ENCODE measurements around the gene ASB1. TPM values are rescaled to one million over a fixed set of nuclear protein-coding genes. Genes with fewer than 3 reads are reported as not detected.
"Not testable (repeated sequence)": the region's sequence is repeated elsewhere in the genome, so short reads cannot be mapped to it uniquely, and the experiment has no call there.

ASB1 gene
- total and polyA plus RNA-seq, 10 of the 15 experiments (the other 5 are each of a cell fraction or from before 2014, with no cell fraction given): 5.2 to 31.2 (median 25.8) TPM

DNA sequence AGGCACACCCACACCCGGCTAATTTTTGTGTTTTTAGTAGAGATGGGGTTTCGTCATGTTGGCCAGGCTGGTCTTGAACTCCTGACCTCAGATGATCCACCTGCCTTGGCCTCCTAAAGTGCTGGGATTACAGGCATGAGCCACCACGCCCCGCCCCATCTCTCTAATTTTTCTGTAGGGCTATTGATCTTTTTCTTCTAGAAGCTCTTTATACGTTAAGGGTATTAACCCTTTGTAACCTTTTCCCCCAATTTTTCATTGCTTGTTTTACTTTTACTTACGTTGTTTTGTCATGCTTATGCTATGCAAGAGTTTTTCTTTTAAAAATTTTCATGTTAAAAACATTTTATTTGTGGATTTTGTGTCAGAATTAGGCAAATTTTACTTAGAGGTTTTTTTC lies 15.5 kb downstream of the ASB1 start:
- BruUV-seq (replicated peaks); FAIRE-seq: not testable (repeated sequence)
- 78% methylated on average over 6 of the region's 6 CpGs for WGBS (ENCODE audit: insufficient coverage, insufficient replicate concordance, low lambda C conversion rate, missing lambda C conversion rate)

DNA sequence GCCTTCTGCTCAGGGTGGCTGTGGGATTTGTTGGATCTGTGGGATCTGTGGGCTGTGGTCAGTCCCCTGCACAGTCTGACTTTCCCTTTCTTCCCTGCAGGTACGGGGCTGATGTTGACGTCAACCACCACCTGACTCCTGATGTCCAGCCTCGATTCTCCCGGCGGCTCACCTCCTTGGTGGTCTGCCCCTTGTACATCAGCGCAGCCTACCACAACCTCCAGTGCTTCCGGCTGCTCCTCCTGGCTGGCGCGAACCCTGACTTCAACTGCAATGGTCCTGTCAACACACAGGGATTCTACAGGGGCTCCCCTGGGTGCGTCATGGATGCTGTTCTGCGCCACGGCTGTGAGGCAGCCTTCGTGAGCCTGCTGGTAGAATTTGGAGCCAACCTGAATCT lies 17.5 kb downstream of the ASB1 start:
- TF ChIP-seq BMI1 (IDR thresholded peaks at IDR 0.05; ENCODE audit: borderline replicate concordance): no peak
- TF ChIP-seq CREB1 (IDR thresholded peaks at IDR 0.05; ENCODE audit: low read depth): no peak
- TF ChIP-seq, protein P1, sequence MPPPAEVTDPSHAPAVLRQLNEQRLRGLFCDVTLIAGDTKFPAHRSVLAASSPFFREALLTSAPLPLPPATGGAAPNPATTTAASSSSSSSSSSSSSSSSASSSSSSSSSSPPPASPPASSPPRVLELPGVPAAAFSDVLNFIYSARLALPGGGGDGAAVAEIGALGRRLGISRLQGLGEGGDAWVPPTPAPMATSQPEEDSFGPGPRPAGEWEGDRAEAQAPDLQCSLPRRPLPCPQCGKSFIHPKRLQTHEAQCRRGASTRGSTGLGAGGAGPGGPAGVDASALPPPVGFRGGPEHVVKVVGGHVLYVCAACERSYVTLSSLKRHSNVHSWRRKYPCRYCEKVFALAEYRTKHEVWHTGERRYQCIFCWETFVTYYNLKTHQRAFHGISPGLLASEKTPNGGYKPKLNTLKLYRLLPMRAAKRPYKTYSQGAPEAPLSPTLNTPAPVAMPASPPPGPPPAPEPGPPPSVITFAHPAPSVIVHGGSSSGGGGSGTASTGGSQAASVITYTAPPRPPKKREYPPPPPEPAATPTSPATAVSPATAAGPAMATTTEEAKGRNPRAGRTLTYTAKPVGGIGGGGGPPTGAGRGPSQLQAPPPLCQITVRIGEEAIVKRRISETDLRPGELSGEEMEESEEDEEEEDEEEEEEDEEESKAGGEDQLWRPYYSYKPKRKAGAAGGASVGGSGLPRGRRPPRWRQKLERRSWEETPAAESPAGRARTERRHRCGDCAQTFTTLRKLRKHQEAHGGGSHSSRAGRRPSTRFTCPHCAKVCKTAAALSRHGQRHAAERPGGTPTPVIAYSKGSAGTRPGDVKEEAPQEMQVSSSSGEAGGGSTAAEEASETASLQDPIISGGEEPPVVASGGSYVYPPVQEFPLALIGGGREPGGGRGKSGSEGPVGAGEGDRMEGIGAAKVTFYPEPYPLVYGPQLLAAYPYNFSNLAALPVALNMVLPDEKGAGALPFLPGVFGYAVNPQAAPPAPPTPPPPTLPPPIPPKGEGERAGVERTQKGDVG (CRISPR knock-in tag; IDR thresholded peaks at IDR 0.05): no peak
- TF ChIP-seq NBN (IDR thresholded peaks at IDR 0.05): no peak
- TF ChIP-seq HCFC1 (IDR thresholded peaks at IDR 0.05; ENCODE audit: low read length): no peak
- no peak for TF ChIP-seq BHLHE40 (IDR thresholded peaks at IDR 0.05; ENCODE audit: borderline replicate concordance in 1 of 2, low read depth in 2 of 2, low read length in 1 of 2)
- no peak for TF ChIP-seq SIX5 (IDR thresholded peaks at IDR 0.05; ENCODE audit: low read depth, low read length, severe bottlenecking)
- TF ChIP-seq, protein P2, sequence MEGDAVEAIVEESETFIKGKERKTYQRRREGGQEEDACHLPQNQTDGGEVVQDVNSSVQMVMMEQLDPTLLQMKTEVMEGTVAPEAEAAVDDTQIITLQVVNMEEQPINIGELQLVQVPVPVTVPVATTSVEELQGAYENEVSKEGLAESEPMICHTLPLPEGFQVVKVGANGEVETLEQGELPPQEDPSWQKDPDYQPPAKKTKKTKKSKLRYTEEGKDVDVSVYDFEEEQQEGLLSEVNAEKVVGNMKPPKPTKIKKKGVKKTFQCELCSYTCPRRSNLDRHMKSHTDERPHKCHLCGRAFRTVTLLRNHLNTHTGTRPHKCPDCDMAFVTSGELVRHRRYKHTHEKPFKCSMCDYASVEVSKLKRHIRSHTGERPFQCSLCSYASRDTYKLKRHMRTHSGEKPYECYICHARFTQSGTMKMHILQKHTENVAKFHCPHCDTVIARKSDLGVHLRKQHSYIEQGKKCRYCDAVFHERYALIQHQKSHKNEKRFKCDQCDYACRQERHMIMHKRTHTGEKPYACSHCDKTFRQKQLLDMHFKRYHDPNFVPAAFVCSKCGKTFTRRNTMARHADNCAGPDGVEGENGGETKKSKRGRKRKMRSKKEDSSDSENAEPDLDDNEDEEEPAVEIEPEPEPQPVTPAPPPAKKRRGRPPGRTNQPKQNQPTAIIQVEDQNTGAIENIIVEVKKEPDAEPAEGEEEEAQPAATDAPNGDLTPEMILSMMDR (IDR thresholded peaks at IDR 0.05 in 2 of 3, conservative IDR thresholded peaks at IDR 0.05 in 1 of 3; ENCODE audit: control insufficient read depth in 2 of 3, extremely low read depth in 1 of 3, insufficient read depth in 1 of 3, low read depth in 3 of 3, low read length in 3 of 3): no peak
- Histone ChIP-seq H3K9ac (ENCODE audit: control insufficient read depth, insufficient read depth, low read length) (no peak overlapping the region), H3K4me3 (no peak overlapping the region), H2AFZ (ENCODE audit: control insufficient read depth, low read depth, low read length) (no peak overlapping the region), H3K27ac (ENCODE audit: control insufficient read depth, insufficient read depth) (no peak overlapping the region), H3K4me1 (ENCODE audit: control insufficient read depth, insufficient read depth, low read length) (no peaks in the 10 kb centered on the region), H3K36me3 (ENCODE audit: control insufficient read depth in 2 of 2, insufficient read depth in 2 of 2, low read length in 1 of 2) (peaks cover 36 to 38% of the 10 kb centered on the region in 2 experiments), H3K4me2 (ENCODE audit: control insufficient read depth, insufficient read depth) (no peak overlapping the region), H4K20me1 (ENCODE audit: control insufficient read depth, insufficient read depth) (peaks cover 2% of the 10 kb centered on the region; the same call in 1 of the 2 replicates), H3K27me3 (replicated peaks in 1 of 2; ENCODE audit: control insufficient read depth in 2 of 2, insufficient read depth in 2 of 2, low read length in 1 of 2) (no peaks in the 10 kb centered on the region), H3K79me2 (ENCODE audit: control insufficient read depth, insufficient read depth, low read length) (no peaks in the 10 kb centered on the region; the same call in 1 of the 2 replicates), H3K9me3 (replicated peaks; ENCODE audit: control insufficient read depth, insufficient read depth, low read length) (no peaks in the 10 kb centered on the region)
- ChIA-PET CTCF (no interaction called here), SMC1A (ENCODE audit: uncharacterized antibody, unreplicated experiment) (no interaction called here), POLR2A (no interaction called here), RAD21 (ENCODE audit: unreplicated experiment) (no interaction called here)
- BruUV-seq (replicated peaks): no TSS peak
- intact Hi-C loops (cut with micrococcal nuclease; ENCODE audit: unreplicated experiment) (no loop called here), in situ Hi-C loops (cut with MboI) (no loop called here)
- FAIRE-seq: no peak
- WGBS (ENCODE audit: insufficient coverage, insufficient replicate concordance, low lambda C conversion rate, missing lambda C conversion rate): 97% methylated on average over 13 of the region's 13 CpGs
- no peak for DNase-seq (ENCODE audit: low read depth, low spot score)
- no peak for ATAC-seq

More for the DNA sequence above, 15.5 kb downstream of the ASB1 start:
- H3K9me3 ChIP-seq (replicated peaks; ENCODE audit: control insufficient read depth, insufficient read depth, low read length); H3K27ac ChIP-seq (ENCODE audit: control insufficient read depth, insufficient read depth); DNase-seq (ENCODE audit: low read depth, low spot score); H3K4me2 ChIP-seq (ENCODE audit: control insufficient read depth, insufficient read depth); RAD21 ChIA-PET (ENCODE audit: unreplicated experiment); H4K20me1 ChIP-seq (ENCODE audit: control insufficient read depth, insufficient read depth); CTCF ChIA-PET; H3K79me2 ChIP-seq (ENCODE audit: control insufficient read depth, insufficient read depth, low read length); H3K9ac ChIP-seq (ENCODE audit: control insufficient read depth, insufficient read depth, low read length); intact Hi-C loops (cut with micrococcal nuclease; ENCODE audit: unreplicated experiment); H3K4me3 ChIP-seq; in situ Hi-C loops (cut with MboI); H3K27me3 ChIP-seq (replicated peaks in 1 of 2; ENCODE audit: control insufficient read depth in 2 of 2, insufficient read depth in 2 of 2, low read length in 1 of 2); ATAC-seq; SMC1A ChIA-PET (ENCODE audit: uncharacterized antibody, unreplicated experiment); H2AFZ ChIP-seq (ENCODE audit: control insufficient read depth, low read depth, low read length); H3K4me1 ChIP-seq (ENCODE audit: control insufficient read depth, insufficient read depth, low read length): not testable (repeated sequence)
- POLR2A ChIA-PET: interaction anchor here (0.5 kb wide), 1 partner anchor 451 kb away, joined by 3 read pairs; no protein-coding TSS in a partner anchor
- peaks cover 28 to 35% of the 10 kb centered on the region in 2 experiments for H3K36me3 ChIP-seq (ENCODE audit: control insufficient read depth in 2 of 2, insufficient read depth in 2 of 2, low read length in 1 of 2)

All from GM12878 (cell line).